Breast epithelium (tissue), 4 donors: ENCODE measurements around the gene RANBP17. TPM values are rescaled to one million over a fixed set of nuclear protein-coding genes. Genes with fewer than 3 reads are reported as not detected.

Source experiments
- DNase-seq, 2 donors: peaks; one replicate each; pipeline ENCODE4 v3.0.0-alpha.2; 2019; ENCODE audit warnings: low spot score in 2 of 2
- H3K27ac ChIP-seq, 2 donors: fragments of 200-600 bp; sonication (generic) in 1 of 2; one replicate each; pipeline ENCODE4 v1.5.1; 2016 to 2019; ENCODE audit warnings: mild to moderate bottlenecking in 1 of 2
- H3K27me3 ChIP-seq, 2 donors: fragments of 200-600 bp; sonication (generic) in 1 of 2; one replicate each; pipeline versions ENCODE4 v1.5.1 to v1.6.0; 2017 to 2019; ENCODE audit warnings: control low read depth in 1 of 2, mild to moderate bottlenecking in 1 of 2
- H3K36me3 ChIP-seq: fragments of 200-600 bp; one replicate; pipeline ENCODE4 v1.5.1; 2019
- H3K4me1 ChIP-seq, 2 donors: fragments of 200-600 bp; sonication (generic); one replicate each; pipeline ENCODE4 v1.5.1; 2016 to 2019; ENCODE audit warnings: control low read depth in 1 of 2
- H3K4me3 ChIP-seq, 3 donors: fragments of 200-600 bp; sonication (generic); 1 replicate in 2 of 3; 2 replicates in 1 of 3; pipeline ENCODE4 v1.5.1; 2016 to 2019; ENCODE audit warnings: mild to moderate bottlenecking in 3 of 3, moderate library complexity in 2 of 3
- H3K9me3 ChIP-seq, 2 donors: fragments of 200-600 bp; sonication (generic) in 1 of 2; one replicate each; pipeline ENCODE4 v1.5.1; 2016 to 2019; ENCODE audit warnings: control low read depth in 1 of 2
- POLR2A ChIP-seq: fragments of 450-650 bp; IDR thresholded peaks from one replicate; pipeline ENCODE4 v1.6.1; 2016; ENCODE audit warnings: antibody characterized with exemption, mild to moderate bottlenecking, moderate library complexity
- POLR2AphosphoS5 ChIP-seq, 3 donors: sonication (generic); formaldehyde crosslinking; IDR thresholded peaks; one replicate each; pipeline ENCODE4 v1.6.1; 2017; ENCODE audit warnings: antibody characterized with exemption in 3 of 3
- intact Hi-C: fragments of 100-400 bp; cut with DNase I; formaldehyde crosslinking; loops from one replicate; pipeline ENCODE4 v1.15.1; 2023; ENCODE audit warnings: low total_unique reads
- total RNA-seq, 3 donors: library from RNA; depleted of rRNA; stranded (reverse); fragments of >200 nt; gene quantifications; one replicate each; pipeline ENCODE4 v1.1.0, GENCODE V29; 2016
- TF ChIP-seq, protein P1 (sequence below), 3 donors: fragments of 450-650 bp; IDR thresholded peaks; one replicate each; pipeline ENCODE4 v1.5.1; 2016 to 2017; ENCODE audit warnings: antibody characterized with exemption in 3 of 3, mild to moderate bottlenecking in 3 of 3, moderate library complexity in 3 of 3

The RANBP17 gene
- total RNA-seq, 3 donors from 2014 or later: 6.9 to 28.4 (median 13.4) TPM

DNA sequence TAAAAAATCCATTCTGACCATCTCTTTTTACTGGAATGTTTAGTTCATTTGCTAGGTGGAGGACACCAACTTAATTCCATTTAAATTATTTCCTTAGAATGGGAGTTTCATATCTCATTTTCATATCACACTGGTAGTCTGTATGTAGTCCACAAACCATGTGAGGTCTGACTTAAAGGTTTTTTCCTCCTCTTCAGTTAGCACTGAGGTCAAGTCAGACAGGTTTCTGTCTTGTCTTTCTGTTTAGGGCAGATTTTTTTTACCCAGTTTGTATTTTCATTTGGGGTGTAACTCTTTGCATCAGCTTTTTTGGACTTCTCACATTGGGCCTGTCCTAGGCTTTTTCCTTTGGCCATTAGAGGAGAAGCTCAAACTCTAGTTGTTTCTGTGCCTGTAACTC is 75.3 kb downstream of the RANBP17 start:
- H3K9me3 ChIP-seq: peaks cover 0 to 4% of the 10 kb centered on the region in 2 donors
- no peak overlapping the region for H3K27ac ChIP-seq
- no peaks in the 10 kb centered on the region for H3K36me3 ChIP-seq
- no peak for DNase-seq
- H3K27me3 ChIP-seq: no peaks in the 10 kb centered on the region
- H3K4me1 ChIP-seq: no peaks in the 10 kb centered on the region
- TF ChIP-seq, protein P1, sequence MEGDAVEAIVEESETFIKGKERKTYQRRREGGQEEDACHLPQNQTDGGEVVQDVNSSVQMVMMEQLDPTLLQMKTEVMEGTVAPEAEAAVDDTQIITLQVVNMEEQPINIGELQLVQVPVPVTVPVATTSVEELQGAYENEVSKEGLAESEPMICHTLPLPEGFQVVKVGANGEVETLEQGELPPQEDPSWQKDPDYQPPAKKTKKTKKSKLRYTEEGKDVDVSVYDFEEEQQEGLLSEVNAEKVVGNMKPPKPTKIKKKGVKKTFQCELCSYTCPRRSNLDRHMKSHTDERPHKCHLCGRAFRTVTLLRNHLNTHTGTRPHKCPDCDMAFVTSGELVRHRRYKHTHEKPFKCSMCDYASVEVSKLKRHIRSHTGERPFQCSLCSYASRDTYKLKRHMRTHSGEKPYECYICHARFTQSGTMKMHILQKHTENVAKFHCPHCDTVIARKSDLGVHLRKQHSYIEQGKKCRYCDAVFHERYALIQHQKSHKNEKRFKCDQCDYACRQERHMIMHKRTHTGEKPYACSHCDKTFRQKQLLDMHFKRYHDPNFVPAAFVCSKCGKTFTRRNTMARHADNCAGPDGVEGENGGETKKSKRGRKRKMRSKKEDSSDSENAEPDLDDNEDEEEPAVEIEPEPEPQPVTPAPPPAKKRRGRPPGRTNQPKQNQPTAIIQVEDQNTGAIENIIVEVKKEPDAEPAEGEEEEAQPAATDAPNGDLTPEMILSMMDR (IDR thresholded peaks at IDR 0.05): no peak
- no peak for TF ChIP-seq POLR2AphosphoS5 (IDR thresholded peaks at IDR 0.05)
- no peak for TF ChIP-seq POLR2A
- intact Hi-C loops: no loop called here
- no peak overlapping the region for H3K4me3 ChIP-seq

DNA sequence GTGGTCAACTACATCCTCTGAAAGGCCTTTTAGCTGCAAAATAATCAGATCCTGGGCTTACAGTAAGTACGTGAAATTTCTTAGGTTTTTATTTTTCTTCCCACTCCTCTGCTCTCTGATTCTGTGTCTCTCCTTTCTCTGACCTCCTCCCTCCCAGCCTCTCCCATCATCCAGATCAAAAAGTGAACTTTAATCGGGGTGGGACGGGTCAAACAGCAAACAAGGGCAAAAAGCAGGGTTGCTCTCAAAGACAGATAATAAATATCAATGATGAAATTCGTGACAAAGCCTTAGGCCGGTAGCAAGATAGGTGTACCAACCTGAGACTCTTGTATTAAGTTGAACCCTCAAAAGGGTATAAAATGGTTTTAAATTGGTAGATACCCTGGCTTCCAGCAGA is 76.1 kb downstream of the RANBP17 start:
- no peaks in the 10 kb centered on the region for H3K4me1 ChIP-seq
- H3K9me3 ChIP-seq: peaks cover 0 to 4% of the 10 kb centered on the region in 2 donors
- no peaks in the 10 kb centered on the region for H3K36me3 ChIP-seq
- TF ChIP-seq POLR2AphosphoS5 (IDR thresholded peaks at IDR 0.05) (no peak), POLR2A (no peak)
- TF ChIP-seq, protein P1 (IDR thresholded peaks at IDR 0.05): no peak
- intact Hi-C loops: no loop called here
- DNase-seq: no peak
- no peak overlapping the region for H3K27ac ChIP-seq
- H3K4me3 ChIP-seq: no peak overlapping the region
- no peaks in the 10 kb centered on the region for H3K27me3 ChIP-seq

DNA sequence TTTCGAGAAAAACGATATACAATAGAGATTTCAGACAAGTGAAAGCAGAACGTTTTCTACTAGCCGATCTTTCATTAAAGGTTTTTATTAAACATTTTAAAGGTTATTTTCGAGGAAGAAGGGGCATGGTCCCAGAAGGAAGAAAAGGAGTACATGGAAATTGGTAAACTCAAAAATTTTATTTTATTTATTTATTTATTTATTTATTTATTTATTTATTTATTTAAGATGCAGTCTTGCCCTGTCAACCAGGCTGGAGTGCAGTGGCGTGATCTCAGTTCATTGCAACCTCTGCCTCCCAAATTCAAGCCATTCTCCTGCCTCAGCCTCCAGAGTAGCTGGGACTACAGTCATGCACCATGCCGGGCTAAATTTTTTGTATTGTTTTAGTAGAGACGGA is 77.4 kb downstream of the RANBP17 start:
- H3K27me3 ChIP-seq: no peaks in the 10 kb centered on the region
- TF ChIP-seq, protein P1 (IDR thresholded peaks at IDR 0.05): no peak
- no peak for TF ChIP-seq POLR2A
- no peak for TF ChIP-seq POLR2AphosphoS5 (IDR thresholded peaks at IDR 0.05)
- intact Hi-C loops: no loop called here
- H3K4me1 ChIP-seq: no peaks in the 10 kb centered on the region
- no peak overlapping the region for H3K4me3 ChIP-seq
- H3K9me3 ChIP-seq: peaks cover 0 to 4% of the 10 kb centered on the region in 2 donors
- DNase-seq: no peak
- H3K27ac ChIP-seq: no peak overlapping the region
- no peaks in the 10 kb centered on the region for H3K36me3 ChIP-seq

DNA sequence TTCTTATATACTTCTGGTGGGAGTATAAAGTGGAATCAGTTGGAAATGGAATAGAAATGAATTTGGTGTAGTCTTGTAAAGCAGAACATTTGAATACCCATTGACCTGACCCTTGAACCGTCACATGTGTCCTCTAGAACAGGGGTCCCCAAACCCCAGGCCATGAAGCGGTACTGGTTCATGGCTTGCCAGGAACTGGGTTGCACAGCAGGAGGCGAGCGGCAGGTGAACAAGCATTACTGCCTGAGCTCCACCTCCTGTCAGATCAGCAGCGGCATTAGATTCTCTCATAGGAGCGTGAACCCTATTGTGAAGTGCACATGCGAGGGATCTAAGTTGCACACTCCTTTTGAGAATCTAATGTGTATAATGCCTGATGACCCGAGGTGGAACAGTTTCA is 80.0 kb downstream of the RANBP17 start:
- intact Hi-C loops: no loop called here
- no peak for DNase-seq
- H3K27me3 ChIP-seq: no peaks in the 10 kb centered on the region

DNA sequence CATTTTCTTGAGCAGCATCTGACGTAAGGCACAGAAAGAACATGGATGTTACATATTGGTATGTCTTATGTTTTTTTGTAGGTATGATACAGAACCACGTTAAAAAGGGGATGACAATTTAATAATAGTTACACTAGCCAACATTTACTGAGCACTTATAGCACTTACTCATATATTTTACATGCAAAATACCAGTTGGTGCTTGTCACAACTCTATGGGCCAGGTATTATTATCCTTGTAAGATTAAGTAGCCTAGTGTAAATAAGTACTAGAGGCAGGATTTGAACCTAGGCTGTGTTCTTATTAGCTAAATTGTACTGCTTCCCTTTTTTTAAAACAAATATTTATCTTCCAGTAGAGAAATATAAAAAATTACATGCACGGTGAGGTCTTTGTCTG is 83.5 kb downstream of the RANBP17 start:
- TF ChIP-seq, protein P1 (IDR thresholded peaks at IDR 0.05): no peak
- no peak for TF ChIP-seq POLR2A
- TF ChIP-seq POLR2AphosphoS5 (IDR thresholded peaks at IDR 0.05): no peak
- intact Hi-C loops: no loop called here
- no peak for DNase-seq
- Histone ChIP-seq H3K4me1 (no peaks in the 10 kb centered on the region), H3K36me3 (no peaks in the 10 kb centered on the region), H3K9me3 (no peaks in the 10 kb centered on the region), H3K27ac (no peak overlapping the region), H3K27me3 (no peaks in the 10 kb centered on the region), H3K4me3 (no peak overlapping the region)

More for the DNA sequence above, 80.0 kb downstream of the RANBP17 start:
- H3K9me3 ChIP-seq: peaks cover 0 to 4% of the 10 kb centered on the region in 2 donors
- H3K4me3 ChIP-seq: no peak overlapping the region
- no peak overlapping the region for H3K27ac ChIP-seq
- H3K4me1 ChIP-seq: no peaks in the 10 kb centered on the region
- TF ChIP-seq, protein P1 (IDR thresholded peaks at IDR 0.05): no peak
- TF ChIP-seq POLR2A (no peak), POLR2AphosphoS5 (IDR thresholded peaks at IDR 0.05) (no peak)
- H3K36me3 ChIP-seq: no peaks in the 10 kb centered on the region
